Testis (tissue), 2 donors: ENCODE data around the gene TOX2.

Experiments used
- POLR2A ChIP-seq: fragments of 450-650 bp; IDR thresholded peaks from one replicate; pipeline ENCODE4 v1.6.1; 2017; ENCODE audit warnings: antibody characterized with exemption, mild to moderate bottlenecking, moderate library complexity
- TF ChIP-seq, protein P1 (sequence below), 3 experiments: fragments of 450-650 bp in 2 of 3; fragments of 200-600 bp in 1 of 3; sonication (generic) in 1 of 3; IDR thresholded peaks; one replicate each; pipeline ENCODE4 v1.5.1; 2016 to 2019; ENCODE audit warnings: antibody characterized with exemption in 3 of 3, mild to moderate bottlenecking in 2 of 3, moderate library complexity in 1 of 3

- TF ChIP-seq, protein P1, sequence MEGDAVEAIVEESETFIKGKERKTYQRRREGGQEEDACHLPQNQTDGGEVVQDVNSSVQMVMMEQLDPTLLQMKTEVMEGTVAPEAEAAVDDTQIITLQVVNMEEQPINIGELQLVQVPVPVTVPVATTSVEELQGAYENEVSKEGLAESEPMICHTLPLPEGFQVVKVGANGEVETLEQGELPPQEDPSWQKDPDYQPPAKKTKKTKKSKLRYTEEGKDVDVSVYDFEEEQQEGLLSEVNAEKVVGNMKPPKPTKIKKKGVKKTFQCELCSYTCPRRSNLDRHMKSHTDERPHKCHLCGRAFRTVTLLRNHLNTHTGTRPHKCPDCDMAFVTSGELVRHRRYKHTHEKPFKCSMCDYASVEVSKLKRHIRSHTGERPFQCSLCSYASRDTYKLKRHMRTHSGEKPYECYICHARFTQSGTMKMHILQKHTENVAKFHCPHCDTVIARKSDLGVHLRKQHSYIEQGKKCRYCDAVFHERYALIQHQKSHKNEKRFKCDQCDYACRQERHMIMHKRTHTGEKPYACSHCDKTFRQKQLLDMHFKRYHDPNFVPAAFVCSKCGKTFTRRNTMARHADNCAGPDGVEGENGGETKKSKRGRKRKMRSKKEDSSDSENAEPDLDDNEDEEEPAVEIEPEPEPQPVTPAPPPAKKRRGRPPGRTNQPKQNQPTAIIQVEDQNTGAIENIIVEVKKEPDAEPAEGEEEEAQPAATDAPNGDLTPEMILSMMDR (IDR thresholded peaks at IDR 0.05): no peak
- TF ChIP-seq POLR2A: no peak
Measured at GRCh38 chr20:43961541-43962471, 47.2 kb downstream of the TOX2 start.
